Left forelimb (tissue), 1 donor: ENCODE data around the gene GPR137.
A peak's percentile ranks its signal among the peaks of the same experiment; 100 is the strongest.

Source experiments
- DNase-seq: peaks from one replicate; pipeline ENCODE4 v3.0.0-alpha.2; 2018; ENCODE audit warnings: low spot score

The GPR137 gene

DNA sequence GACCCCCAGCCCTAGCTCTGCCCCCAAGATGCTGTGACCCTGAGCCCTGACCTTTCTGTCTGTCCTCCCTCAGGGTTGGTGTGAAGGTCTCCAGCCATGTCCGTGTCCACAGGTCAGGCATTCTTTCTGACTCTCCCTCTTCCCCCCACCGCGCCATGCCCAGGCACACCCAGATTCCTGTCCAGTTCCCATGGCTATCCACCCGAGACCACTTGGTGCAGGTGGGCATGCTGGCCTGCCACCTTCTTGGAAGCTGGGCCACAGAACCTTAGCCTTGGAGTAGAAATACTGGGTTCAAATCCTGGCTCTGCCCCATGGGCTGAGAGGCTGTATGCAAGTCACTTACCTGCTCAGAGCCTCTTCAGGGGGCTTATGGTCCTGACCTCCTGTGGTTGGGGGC, 36.6 kb upstream of the GPR137 start:
- no peak for DNase-seq

DNA sequence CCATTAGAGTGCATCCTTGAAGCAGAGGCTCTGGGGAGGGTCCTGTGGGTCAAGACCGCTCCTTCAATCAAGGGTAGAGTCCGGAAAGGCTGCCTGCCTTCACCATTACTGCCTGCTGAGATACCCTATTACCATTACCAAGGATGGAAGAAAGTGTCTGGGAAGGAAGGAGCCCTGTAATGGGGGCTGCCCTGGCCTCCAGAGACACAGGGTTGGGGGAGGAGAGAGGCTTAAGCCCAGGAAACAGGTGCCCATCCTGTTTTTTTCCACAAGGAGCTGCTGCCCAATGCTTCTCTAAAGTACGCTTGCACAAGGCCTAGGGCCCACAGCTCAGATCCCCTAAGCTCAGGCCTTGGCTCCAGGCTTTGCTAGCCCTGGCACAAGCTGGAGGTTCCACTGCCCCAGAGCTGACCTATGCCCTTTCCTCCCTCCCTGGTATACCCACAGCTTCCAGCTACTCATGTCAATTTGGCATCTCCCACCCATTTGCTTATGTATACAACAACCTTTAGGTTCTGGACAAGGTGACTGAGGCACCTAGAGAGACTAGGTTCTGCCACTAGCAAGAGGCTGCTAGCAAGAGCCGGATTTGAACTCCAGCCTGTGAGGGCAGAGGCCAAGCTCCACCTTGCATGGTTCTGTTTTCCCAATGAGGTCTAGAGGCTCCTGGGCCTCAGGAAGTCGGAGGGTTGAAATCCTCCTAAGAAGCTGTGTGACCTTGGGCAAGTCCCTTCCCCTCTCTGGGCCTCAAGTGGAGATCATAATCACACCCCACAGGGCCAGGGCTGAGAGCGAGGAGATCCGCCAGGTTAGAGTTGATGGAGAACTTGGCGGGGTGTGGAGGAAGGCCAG, 35.9 kb upstream of the GPR137 start:
- DNase-seq = no peak

DNA sequence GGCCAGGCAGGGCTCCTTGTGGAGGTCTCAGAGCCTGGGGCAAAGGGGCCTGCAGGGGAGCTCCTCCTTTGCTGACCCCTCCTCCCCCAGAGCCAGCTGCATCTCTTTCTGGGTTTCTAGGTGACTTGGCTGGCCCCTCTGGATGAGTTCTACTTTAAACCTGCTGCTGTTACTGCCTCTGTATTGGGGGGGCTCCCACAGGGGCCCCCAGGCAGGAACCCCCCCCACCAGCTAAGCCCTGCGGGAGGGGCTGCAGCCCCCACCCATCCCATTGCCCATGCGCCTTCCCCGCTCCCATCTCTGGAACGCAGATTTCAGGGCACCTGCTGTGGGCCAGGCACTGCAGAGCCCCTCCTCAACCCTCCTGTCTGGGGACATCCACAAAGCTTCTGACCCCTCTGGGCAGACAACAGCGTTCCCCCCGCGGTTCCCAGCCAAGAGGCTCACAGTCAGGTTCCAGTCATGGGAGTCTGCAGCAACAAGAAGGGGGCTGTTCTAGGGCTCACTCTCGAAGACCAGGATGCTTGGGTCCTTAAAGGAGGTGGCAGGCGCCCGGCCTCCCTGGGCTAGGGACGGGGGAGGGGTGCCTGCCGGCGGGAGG, 35.1 kb upstream of the GPR137 start:
- no peak for DNase-seq

GRCh38 chr11:64251016-64251752, 34.5 kb upstream of the GPR137 start, which contains the start of gene PLCB3:
Gene PLCB3, plus strand, starts transcription at chr11:64251530. Its CDS starts 120 bp downstream, at chr11:64251650.
- peak; percentile 84 for DNase-seq

DNA sequence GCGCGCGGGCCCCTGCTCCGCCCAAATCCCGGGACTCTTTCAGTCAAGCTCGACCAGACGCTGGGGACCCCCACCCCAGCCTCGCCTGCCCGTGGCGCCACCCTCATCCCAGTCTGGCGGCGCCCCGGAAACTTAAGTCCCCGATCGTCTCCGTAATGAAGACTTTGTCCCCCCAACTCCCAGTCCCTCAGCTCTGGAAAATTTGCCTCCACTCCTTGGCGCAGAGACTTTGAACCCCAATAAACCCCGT, 34.0 kb upstream of the GPR137 start:
- DNase-seq = no peak

DNA sequence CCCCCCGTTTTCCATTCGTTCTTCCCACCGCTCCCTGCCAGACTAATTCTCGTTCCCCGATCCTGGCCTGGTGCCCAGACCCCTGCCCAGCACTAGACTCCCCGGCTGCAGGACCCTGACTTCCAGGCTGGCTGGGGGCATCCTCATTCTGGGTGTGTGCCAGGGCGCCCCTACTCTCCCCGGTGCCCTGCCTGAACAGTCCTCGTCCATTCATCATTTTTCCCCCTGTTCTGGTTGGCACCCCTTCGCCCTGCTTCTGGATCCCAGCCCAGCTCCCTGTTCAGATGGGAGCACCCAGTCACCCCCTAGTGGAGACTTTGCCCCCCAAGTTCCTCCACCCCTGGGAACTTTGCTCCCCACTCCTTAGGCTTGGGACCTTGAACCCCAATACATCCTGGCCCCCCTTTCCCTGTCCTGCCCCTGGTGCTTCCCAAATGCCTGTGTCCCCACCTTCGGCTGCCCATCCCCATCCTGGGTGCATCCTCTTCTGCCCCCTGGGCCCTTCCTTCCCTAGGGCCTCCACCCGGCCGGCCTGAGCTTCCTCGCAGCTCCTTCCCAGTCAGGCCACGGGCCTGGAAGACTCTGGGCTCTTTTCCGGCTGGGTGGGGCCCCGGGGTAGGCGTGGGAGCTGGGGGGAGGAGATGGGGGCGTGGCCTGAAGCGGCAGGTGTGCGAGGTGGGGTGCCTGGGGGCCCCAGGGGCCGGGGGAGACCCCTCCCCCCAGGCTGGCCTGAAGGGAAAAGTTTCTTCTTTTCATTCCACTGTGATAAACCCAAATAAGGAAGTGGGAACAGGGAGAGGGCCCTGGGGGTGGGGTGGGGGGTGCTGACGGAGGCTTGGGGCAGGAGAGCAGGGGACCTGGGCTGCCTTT, 33.4 kb upstream of the GPR137 start:
- DNase-seq = peak; percentile 66

DNA sequence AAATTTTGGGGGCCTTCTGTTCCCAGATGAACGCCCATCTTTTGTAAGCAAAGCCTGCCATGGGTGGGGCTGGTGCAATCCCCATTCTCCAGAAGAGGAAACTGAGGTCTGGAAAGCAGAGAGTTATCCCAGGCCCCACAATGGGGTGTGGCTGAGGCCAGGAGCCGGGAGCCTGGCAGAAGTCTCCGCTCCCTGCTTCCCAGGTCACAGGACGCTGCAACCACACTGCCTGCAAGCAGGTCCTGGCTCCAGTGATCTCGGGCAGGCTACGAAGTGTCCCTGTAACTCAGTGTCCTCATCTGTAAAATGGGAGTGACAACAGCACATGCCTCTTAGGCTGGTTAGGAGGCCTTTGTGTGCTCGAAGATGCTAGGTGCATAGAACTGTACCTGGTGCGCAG, 32.6 kb upstream of the GPR137 start:
- no peak for DNase-seq

- no peak for DNase-seq
Measured at GRCh38 chr11:64253481-64253880, 32.2 kb upstream of the GPR137 start.

- no peak for DNase-seq
Measured at GRCh38 chr11:64254326-64254725, 31.3 kb upstream of the GPR137 start.

DNA sequence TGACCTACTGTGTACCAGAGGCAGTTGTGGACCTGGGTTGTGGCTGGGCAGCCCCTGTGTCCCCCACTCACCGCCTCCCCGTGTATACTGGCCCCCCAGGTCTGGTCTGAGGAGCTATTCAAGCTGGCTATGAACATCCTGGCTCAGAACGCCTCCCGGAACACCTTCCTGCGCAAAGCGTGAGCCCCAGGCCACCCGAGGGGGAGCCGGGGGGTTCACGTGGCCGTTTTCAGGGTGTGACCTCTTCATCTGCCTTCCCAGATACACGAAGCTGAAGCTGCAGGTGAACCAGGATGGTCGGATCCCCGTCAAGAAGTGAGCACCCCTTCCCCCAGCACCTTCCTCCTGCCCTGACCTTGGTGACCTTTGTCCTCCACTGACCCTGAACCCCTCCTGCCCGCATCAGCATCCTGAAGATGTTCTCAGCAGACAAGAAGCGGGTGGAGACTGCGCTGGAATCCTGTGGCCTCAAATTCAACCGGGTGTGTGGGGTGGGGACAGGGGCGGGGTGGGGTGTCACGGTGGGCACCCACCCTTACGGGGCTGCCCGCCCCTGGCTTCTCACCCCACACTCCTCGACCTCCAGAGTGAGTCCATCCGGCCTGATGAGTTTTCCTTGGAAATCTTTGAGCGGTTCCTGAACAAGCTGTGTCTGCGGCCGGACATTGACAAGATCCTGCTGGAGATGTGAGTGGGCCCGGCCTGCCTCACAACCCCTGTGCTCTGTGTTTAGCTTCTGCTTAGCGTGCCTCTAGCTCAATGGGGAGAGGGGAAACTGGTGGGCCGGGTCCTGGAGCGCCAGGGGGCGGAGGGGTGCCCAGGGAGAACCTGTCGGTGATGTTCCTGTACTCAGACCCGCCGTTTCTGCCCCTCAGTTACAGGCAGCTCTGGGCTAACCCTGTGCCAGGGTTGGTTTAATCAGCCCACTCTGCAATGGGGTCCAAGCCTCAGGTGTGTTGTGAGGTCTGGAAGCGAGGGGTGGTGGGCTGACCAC, 30.2 kb upstream of the GPR137 start:
- DNase-seq = no peak

GRCh38 chr11:64256300-64256699, 29.3 kb upstream of the GPR137 start:
- DNase-seq = no peak

DNA sequence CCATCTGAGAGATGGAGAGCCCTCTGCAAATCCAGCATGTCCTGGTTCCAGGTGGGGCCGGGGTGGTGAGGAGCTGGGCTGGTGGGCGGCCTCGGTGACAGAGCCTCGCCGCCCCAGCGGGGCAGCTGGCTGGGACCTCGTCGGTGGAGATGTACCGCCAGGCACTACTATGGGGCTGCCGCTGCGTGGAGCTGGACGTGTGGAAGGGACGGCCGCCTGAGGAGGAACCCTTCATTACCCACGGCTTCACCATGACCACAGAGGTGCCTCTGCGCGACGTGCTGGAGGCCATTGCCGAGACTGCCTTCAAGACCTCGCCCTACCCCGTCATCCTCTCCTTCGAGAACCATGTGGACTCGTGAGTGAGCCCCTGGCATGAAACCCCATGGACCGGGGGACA, 27.3 kb upstream of the GPR137 start:
- DNase-seq = no peak

DNA sequence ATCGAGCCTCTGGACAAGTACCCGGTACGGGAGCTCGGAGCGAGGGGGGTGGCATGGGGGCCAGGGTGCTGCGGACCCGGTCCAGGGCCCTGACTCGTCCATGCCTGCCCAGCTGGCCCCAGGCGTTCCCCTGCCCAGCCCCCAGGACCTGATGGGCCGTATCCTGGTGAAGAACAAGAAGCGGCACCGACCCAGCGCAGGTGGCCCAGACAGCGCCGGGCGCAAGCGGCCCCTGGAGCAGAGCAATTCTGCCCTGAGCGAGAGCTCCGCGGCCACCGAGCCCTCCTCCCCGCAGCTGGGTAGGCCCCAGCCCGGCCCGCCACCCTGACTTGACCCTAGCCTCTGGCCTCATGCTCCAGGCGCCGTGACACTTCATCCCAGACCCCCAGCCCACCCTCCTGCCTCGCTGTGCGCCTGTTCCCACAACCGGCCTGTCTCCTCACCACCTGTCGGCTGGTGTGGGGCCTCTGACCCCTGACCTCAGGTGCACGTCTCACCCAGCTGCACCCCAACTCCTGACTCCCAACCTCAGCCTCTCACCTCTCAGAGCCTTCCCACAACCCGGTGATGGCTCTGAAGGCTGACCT, 26.6 kb upstream of the GPR137 start:
- no peak for DNase-seq

DNA sequence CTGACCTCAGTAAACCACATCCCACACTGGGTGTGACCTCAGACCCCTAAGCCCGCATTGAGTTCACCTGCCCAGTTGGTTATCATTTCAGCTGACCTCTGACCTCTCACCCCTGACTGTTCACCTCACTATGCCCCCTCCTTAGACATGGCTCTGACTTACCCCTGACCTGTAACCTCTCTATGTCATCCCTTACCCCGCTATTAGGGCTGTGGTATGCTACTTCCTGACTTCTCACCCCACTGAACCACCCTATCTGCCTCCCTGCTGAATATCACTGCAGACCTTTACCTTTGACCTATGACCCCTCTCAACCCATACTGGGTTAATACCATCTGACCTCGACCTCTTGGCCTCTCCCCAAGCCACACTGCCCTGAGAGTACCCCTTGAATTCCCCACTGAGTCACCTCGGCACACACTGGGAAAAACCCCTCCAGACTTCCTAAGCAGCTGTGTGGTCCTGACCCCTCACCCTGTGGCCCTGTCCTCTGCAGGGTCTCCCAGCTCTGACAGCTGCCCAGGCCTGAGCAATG, 26.0 kb upstream of the GPR137 start:
- no peak for DNase-seq

DNA sequence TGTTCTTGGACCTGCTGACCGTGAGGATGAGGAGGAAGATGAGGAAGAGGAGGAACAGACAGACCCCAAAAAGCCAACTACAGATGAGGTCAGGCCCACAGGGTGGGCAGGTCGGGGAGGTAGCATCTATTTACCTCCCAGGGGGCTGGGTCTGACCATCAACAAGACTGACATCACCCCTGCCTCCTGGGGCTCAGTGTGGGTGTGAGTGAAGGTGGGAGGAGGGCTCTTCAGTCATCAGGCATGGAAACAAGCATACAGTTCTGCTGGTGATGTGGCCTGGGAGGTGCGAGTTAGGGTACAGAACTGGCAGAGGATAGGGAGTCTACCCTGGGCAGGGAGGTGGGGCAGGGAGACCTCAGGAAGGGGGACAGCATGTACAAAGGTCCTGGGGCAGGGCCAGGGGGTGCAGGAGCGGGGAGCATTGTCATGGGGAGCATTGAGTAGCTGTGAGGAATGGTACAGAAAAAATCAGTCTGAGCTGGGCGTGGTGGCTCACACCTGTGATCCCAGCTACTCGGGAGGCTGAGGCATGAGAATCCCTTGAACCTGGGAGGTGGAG, 25.4 kb upstream of the GPR137 start:
- DNase-seq = no peak

DNA sequence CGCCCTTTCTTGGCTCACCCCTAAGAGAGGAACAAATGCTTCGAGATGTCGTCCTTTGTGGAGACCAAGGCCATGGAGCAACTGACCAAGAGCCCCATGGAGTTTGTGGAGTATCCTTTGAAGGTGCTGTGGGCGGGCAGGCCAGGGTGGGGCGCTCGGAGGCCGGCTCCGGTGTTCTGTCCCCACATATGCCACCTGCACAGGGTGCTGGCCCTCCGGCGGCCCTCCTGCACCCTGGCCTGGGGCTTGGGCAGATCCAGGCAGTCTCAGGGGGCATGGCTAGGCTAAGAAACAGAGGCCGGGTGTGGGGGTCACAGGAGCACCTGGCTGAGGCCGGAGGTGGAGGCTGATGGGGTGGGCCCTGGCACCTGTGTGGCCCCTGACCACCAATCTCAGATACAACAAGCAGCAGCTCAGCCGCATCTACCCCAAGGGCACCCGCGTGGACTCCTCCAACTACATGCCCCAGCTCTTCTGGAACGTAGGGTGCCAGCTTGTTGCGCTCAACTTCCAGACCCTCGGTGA, 24.0 kb upstream of the GPR137 start:
- no peak for DNase-seq

GRCh38 chr11:64262271-64263002, 23.2 kb upstream of the GPR137 start:
- no peak for DNase-seq

GRCh38 chr11:64263021-64263946, 22.4 kb upstream of the GPR137 start:
- DNase-seq = no peak
